GM12864 (cell line): ENCODE results near the gene DUSP5.
"Not testable (repeated sequence)": the region's sequence is repeated elsewhere in the genome, so short reads cannot be mapped to it uniquely, and the experiment has no call there.

ENCODE experiments used
- DNase-seq: peaks from one replicate; pipeline ENCODE4 v3.0.0-alpha.2; 2011; ENCODE audit warnings: low read depth
- H3K4me3 ChIP-seq: 2 replicates; pipeline ENCODE4 v1.5.1; 2011; ENCODE audit warnings: mild to moderate bottlenecking, low read depth, low read length, control low read depth
- TF ChIP-seq, protein P1 (sequence below): IDR thresholded peaks from 2 replicates; pipeline ENCODE4 v1.5.1; 2011; ENCODE audit warnings: low read depth, mild to moderate bottlenecking, moderate library complexity, low read length, control low read depth, inconsistent platforms; ENCODE audit errors: missing control alignments

Gene DUSP5

DNA sequence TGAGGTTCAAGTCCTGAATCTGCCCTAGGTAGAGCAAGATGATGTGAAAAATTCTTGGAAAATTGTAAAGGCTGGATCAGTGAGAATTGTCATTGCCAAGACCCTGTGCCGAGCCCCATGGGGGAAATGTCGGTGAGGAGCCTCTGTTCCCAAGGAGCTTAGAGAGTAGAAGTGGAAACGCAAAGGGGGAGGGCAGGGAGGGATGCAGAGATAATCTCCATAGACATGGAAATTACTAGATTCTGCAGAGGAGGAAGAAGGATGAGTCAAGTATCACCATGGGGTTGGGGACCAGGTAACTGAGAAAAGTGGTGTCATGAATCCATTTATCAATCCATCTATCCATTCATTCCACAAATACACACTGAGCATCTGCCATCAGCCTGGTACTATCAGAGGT, 26.0 kb downstream of the DUSP5 start:
- TF ChIP-seq, protein P1, sequence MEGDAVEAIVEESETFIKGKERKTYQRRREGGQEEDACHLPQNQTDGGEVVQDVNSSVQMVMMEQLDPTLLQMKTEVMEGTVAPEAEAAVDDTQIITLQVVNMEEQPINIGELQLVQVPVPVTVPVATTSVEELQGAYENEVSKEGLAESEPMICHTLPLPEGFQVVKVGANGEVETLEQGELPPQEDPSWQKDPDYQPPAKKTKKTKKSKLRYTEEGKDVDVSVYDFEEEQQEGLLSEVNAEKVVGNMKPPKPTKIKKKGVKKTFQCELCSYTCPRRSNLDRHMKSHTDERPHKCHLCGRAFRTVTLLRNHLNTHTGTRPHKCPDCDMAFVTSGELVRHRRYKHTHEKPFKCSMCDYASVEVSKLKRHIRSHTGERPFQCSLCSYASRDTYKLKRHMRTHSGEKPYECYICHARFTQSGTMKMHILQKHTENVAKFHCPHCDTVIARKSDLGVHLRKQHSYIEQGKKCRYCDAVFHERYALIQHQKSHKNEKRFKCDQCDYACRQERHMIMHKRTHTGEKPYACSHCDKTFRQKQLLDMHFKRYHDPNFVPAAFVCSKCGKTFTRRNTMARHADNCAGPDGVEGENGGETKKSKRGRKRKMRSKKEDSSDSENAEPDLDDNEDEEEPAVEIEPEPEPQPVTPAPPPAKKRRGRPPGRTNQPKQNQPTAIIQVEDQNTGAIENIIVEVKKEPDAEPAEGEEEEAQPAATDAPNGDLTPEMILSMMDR = no peak
- no peak overlapping the region for H3K4me3 ChIP-seq
- DNase-seq = no peak

DNA sequence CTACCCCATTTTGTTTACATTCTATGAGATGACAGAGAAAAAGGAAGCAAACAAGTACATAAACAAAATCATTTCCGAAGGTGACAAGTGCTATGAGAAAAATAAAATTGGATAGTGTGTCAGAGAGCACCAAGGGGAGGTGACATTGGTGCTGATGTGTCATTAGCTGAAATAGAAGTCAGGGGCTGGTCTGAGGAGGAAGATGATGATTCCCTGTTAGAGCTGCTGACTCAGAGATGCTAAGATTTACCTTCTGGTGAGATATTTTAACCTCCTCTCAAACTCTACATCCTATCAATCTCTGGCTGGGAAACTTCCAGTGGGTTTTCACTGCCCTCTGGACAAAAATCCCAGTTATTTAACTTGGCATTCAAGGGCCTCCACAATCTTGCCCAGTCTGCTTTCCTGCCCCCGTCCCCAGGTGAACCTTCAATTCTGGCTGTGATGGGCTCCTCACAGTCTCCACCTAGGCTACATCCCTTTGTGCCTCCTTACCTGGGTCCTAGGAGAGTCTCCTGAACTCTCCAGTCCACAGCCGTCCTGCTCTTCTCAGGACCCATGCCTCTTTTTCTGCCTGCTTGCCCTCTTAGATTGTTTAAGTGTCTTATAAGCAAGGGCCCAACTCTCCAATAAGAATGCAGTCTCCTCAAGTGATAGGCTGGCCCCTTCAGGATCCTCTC, 26.6 kb downstream of the DUSP5 start:
- TF ChIP-seq, protein P1 = no peak
- no peak overlapping the region for H3K4me3 ChIP-seq
- no peak for DNase-seq

DNA sequence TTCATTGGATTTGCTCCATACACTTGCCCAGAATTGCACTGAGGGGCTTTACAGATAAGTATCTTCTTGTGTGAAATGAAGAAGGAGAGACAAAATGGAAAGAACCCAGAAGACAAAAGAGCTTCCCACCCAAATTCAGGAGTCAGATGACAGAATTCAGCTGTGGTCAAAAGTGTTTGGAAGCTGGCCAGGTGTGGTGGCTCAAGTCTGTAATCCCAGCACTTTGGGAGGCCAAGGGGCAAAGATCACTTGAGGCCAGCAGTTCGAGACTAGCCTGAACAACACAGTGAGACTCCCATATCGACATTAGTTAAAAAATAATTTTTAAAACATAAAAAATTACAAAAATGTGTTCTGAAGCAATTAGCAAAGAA, 27.1 kb downstream of the DUSP5 start:
- H3K4me3 ChIP-seq = no peak overlapping the region
- no peak for DNase-seq
- TF ChIP-seq, protein P1 = no peak

DNA sequence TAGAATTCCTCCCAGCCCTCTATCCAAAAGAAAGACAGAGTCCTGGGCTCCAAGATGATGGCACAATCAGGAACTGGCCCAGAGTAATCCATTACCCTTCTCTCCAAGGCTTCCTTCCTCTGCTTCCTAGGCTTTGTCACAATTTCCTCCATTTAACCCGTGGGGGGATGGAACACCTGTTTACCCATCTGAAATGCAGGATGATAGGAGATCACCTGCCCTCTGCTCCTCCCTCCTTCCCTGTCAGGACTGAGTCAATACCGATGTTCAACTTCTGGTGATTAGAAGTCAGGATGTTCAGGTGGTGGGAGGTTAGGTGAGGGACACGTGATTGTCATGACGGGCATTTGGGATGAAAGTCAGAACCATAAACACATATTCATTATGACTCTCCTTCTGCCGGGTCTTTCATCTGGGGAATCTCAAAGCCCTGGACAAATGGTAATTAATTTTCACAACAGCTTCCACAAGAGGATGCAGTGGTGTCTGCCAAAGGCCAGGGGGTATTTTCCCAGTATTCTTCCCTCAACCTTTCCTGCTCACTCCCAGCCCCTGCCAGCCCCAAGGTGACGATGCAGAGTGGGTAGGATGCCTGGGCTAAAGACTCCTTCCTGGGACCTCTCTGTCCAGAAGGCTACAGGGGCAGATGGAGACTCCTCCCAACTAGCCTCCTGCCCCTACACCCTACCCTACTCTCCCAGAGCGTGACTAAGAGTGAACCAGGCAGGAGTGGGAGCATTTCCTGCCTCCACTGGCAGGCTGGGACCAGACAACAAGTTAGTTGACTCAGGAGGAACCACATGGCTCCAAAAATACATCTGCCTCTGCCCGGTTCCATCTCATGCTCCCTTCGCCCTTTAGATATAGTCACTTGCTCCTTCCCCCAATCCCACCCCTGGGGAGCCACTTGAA, 27.9 kb downstream of the DUSP5 start:
- TF ChIP-seq, protein P1 = no peak
- DNase-seq = no peak

DNA sequence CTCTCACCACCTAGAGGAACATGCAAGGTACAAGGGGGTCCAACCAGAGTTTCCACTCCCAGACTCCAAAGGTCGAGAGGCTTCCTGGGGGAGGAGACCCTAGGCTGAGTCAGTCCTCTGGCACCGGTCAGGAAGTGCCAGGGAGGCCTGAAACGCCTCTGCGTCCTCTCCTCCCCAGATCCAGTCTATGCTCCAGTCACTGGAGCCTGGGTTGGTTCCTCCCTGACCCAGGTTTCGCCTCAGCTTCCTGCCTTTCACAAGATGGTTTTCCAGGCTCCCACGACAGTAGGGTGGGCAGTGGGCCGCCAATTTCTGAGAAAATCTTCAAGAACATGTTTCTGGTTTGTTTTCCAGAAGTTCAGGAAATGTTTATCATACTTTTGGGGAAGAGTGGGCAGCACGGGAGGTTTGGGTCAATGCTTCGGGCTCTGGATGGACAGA, 30.0 kb downstream of the DUSP5 start:
- TF ChIP-seq, protein P1 = no peak
- DNase-seq = no peak
- no peak overlapping the region for H3K4me3 ChIP-seq

More for the DNA sequence above, 27.9 kb downstream of the DUSP5 start:
- no peak overlapping the region for H3K4me3 ChIP-seq

DNA sequence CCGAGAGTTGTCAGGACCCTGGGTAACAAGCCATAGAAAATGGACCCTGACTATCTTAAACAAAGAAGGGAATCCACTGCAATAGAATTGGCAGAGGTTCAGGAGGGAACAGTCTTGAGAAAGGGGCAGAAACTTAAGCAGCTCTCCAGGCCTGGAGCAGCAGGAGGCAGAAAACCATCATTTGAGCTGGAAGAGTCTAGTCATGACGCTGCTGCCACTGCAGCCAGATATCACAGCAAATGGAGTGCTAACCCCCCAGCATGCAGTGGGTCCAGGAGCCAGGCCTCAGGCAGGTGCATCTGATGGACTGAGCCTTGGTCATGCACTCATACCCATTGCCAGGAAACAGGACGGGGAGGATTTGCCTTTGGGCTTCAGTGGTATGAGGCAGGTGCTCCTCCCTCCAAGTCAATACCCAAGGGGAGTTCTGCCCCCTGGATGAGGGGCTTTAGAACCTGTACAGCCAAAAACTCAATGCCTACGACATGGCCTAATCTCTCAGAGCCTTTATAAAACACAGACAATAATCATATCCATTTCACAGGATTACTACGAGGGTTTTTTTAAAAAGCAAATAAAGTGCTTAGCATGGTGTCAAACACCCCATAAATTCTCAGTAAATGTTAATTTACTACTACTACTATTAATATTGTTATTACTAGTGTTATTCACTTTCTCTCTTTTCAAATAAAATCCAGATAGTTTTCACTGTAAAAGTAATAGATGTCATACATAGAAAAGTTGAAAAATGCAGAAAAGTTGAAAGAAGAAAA, 30.7 kb downstream of the DUSP5 start:
- DNase-seq = no peak
- TF ChIP-seq, protein P1 = no peak
- H3K4me3 ChIP-seq = no peak overlapping the region

DNA sequence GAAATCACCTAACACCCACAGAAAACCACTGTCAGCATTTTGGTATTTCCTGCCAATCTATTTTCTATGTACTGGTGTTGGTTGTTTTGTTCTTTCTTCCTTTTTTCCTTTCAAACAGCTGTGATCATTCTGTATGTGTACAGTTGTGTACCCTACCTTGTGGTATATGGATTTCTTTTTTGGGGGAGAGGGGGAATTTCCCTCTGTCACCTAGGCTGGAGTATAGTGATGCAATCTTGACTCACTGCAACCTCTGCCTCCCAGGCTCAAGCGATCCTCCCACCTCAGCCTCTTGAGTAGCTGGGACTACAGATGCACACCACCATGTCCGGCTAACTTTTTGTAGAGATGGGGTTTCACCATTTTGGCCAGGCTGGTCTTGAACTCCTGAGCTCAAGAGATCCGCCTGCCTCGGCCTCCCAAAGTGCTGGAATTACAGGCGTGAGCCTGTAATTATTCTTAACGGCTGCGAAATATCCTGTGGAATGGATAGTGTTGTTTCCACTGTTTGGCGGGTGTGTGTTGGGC, 31.4 kb downstream of the DUSP5 start:
- peak; percentile 74 for DNase-seq
- not testable (repeated sequence) for H3K4me3 ChIP-seq
